DOHH2 (cell line): ENCODE results near the gene HTR1E.

Source experiments
- CTCF ChIP-seq: fragments of 200-600 bp; sonication (generic); IDR thresholded peaks from one replicate; pipeline ENCODE4 v1.5.1; 2014; ENCODE audit warnings: antibody characterized with exemption, mild to moderate bottlenecking, low read depth, low read length; ENCODE audit not compliant: poor library complexity, severe bottlenecking
- EZH2phosphoT487 ChIP-seq: fragments of 200-600 bp; sonication (generic); IDR thresholded peaks from 2 replicates; pipeline ENCODE4 v1.6.1; 2017; ENCODE audit warnings: borderline replicate concordance, mild to moderate bottlenecking, antibody characterized with exemption, low read length, moderate library complexity, mixed read lengths

- no peak for TF ChIP-seq CTCF
- TF ChIP-seq EZH2phosphoT487, result no peak
Measured at GRCh38 chr6:86969573-86969972, 32.2 kb downstream of the HTR1E start.
